GM18868 (cell line): ENCODE results near the gene TIMP3.

Experiments
- ATAC-seq: cut with Tn5 transposase; IDR thresholded peaks from one replicate; pipeline ENCODE4 v1.9.1; 2021; ENCODE audit warnings: mild to moderate bottlenecking, moderate library complexity; ENCODE audit not compliant: unreplicated experiment

Gene TIMP3

GRCh38 chr22:32827049-32827602 is 25.6 kb downstream of the TIMP3 start:
- ATAC-seq = no peak

- ATAC-seq = no peak
Observed at GRCh38 chr22:32828150-32828549, 26.6 kb downstream of the TIMP3 start.

DNA sequence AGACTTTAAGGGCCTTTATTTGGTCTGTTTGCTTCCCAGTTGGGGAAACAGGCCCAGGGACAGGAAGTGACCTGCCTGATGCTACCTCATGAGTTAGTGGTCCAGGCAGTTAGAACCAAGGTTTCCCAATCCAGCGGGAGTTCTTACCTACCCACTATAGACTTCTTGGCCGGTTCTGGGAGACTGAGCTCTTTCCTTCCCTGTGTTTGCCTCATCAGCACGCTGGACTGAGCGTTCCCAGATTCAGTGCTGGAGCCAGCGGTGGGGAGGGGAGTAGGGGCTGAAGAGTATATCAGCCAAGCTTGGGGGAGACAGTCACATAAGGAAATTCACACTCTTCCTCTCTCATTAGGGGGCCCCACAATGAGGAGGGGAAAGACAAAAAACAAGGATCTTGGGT is 27.1 kb downstream of the TIMP3 start:
- no peak for ATAC-seq

DNA sequence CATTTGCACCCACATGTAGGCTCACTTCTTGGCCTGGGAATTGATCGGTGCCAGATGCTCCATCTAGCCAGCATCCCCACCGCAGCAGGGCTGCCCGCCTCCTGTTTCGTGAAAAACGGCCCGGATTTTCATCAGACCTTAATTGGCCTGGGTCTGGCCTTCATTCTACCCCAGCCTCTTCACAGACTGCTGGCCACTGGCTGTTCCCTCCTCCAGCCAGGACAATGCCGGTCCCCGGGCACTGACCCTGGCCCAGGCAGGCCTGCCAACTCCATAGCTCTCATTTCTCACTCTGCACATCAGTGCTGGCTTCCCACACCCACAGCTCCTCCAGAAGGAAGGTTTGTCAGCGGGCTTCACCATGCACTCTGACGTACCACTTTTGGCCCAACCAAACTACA is 27.9 kb downstream of the TIMP3 start:
- no peak for ATAC-seq

DNA sequence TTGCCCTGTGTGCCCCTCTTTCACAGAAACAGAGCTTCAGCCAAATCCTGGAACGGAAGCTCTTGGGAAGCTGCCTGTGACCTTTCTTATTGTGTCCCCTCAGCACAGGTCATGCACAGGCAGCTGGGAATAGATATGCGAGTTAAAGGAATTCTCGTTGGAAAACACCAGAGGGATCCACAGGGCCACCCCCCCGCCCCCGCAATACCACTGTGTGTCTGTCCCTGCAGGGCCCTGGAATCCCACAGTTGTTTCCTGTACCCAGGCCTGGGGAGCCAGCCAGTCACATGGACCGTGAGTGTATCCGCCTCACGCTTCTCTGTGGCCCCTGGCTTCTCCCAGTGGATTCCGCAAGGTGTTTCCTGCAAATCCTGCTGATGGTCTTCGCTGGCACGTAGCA is 29.0 kb downstream of the TIMP3 start:
- no peak for ATAC-seq

GRCh38 chr22:32830957-32831356 is 29.5 kb downstream of the TIMP3 start:
- ATAC-seq = no peak

DNA sequence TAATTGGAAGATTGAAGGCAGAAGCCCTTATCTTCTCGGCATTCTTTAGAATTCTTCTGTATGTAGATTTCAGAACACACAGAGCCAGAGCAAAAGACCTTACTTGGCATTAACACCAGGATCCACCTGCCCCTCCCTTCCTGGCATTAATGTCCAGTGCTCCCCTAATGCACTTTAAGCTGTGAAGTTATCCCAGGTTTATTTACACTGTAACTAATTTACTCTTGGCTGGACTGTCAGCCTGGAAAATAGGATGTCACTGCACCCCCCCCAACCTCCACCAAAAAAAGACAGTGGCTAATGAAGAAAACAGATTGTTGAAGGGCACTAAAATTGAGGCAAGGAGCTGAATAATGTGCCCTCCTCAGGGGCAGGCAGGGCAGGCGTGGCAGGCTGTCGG is 30.1 kb downstream of the TIMP3 start:
- ATAC-seq = no peak

DNA sequence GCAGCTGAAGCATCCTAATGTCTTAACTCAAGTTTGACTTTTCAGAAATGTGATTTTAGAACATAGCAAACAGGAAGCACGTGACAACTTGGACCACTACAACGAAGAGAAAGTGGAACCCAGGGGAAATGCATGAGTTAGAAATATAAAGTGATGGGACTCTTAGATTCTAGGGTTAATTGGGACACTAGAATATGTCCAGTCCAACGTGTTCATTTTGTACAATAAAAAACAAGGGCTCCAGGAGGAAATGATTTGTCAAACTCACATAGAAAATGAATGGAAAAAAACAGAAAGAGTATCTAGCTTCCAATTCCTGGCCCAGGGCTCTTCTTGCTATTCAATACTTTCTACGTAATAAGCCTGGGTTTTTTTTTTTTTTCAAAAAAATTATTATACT is 30.7 kb downstream of the TIMP3 start:
- ATAC-seq = no peak

GRCh38 chr22:32836280-32837123 is 35.0 kb downstream of the TIMP3 start:
- ATAC-seq = no peak

DNA sequence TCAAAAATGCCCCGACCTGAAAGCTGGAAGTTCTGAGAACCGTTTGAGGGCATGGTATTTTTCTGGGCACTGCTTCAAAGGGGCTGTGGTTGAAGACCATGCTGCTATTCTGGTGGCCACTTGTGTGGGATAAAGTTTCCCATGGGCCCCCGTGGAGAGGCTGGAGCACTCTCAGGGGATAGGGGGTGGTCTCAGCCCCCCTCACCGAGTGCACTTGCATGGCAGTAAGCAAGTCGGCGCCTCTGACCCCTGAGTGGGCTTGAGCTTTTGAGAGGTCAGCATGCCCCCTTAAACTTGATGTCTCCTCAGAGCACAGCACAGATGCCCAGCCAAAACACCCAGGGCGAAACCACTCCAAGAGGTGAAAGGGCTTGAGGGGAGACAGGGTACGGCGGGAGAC is 35.6 kb downstream of the TIMP3 start:
- ATAC-seq = no peak

GRCh38 chr22:32837803-32838202 is 36.3 kb downstream of the TIMP3 start:
- ATAC-seq = no peak

DNA sequence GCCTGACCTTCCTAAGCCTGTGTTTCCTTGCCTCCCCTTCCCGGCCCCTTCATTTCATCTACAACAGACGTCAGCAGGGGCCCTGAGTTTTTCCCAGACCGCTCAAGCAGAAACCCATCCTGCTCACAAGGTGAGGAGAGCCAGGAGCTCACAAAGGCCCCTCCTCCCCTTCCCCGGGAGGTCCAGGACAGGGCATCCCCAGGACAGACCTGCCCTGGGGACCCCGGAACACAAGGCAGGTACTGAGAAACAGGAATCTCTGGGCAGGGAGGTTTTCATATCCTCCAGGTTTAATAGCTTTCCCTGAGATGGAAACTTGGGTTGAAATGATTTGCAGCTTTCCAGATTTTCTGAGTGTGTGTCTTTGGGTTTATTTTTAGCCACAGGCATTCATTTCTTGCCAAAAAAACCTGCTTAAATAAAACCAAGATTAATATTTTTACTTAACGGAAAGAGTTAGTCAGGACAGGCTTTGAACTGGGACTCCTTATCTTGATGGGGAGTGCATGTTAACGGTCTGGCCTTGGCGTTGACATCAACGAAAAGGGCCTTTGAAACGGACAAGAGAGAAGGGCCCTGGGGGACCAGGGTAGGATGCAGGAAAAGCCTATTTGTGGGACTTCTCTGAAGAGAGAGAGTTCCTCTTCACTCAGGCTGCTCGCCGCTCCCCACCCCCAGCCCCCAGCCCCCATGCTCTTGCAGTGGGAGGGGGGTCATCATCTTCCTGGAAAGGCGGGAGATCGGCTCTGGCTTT is 38.5 kb downstream of the TIMP3 start:
- no peak for ATAC-seq

DNA sequence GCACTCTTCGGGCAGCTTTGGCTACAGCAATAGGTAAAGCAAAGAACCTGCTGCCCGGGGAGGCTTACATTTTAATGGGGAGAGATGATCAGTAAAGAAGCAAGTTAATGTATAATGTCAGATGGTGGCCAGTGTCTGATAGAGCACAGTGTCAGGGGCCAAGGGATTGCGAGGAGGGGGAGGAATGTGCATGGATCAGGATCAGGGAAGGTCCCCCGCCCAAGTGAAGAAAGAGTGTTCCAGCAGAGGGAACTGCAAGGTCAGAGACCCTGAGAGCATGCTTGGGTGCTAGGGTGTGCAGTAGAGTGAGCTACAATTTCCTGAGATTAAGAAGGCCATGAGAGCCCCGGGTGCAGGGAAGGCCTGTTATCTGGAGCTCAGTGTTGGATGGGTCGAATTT is 39.7 kb downstream of the TIMP3 start:
- no peak for ATAC-seq

GRCh38 chr22:32842486-32842885 is 41.0 kb downstream of the TIMP3 start:
- no peak for ATAC-seq

GRCh38 chr22:32843300-32843699 is 41.8 kb downstream of the TIMP3 start:
- no peak for ATAC-seq

- ATAC-seq = no peak
Observed at GRCh38 chr22:32844251-32844650, 42.7 kb downstream of the TIMP3 start.

- ATAC-seq = no peak
Observed at GRCh38 chr22:32846780-32847491, 45.4 kb downstream of the TIMP3 start.

- ATAC-seq = no peak
Observed at GRCh38 chr22:32848226-32848625, 46.7 kb downstream of the TIMP3 start.

DNA sequence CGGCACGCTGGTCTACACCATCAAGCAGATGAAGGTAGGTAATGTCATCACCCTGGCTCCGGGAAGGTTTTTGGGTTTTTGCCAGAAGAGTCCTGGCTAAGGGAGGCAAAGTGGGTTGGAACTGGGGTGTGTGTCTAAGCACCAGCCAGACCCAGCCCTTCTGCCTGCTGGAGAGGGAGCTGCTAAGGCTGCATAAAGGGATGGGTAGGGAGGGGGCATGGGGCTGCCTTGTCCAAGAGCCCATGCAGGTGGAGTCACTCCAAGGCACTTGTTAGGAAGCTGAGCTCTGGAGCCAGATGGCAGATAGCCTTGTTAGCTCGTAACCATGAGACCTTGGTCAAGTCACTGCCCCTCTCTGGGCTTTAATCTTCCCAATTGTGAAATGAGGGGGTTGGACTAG is 48.0 kb downstream of the TIMP3 start:
- ATAC-seq = no peak

- no peak for ATAC-seq
Observed at GRCh38 chr22:32850157-32850556, 48.7 kb downstream of the TIMP3 start.
